NT2/D1 (cell line): ENCODE measurements around the gene CEMIP.

ENCODE experiments used
- SUZ12 ChIP-seq: IDR thresholded peaks from 2 replicates; pipeline ENCODE4 v1.6.1; 2011; ENCODE audit not compliant: insufficient read length, insufficient read depth; ENCODE audit errors: extremely low read depth
- YY1 ChIP-seq: IDR thresholded peaks from 2 replicates; pipeline ENCODE4 v1.6.1; 2011; ENCODE audit not compliant: insufficient read length, insufficient read depth
- ZNF274 ChIP-seq: IDR thresholded peaks from 2 replicates; pipeline ENCODE4 v1.6.1; 2011; ENCODE audit warnings: mild to moderate bottlenecking, low read depth, low read length

DNA sequence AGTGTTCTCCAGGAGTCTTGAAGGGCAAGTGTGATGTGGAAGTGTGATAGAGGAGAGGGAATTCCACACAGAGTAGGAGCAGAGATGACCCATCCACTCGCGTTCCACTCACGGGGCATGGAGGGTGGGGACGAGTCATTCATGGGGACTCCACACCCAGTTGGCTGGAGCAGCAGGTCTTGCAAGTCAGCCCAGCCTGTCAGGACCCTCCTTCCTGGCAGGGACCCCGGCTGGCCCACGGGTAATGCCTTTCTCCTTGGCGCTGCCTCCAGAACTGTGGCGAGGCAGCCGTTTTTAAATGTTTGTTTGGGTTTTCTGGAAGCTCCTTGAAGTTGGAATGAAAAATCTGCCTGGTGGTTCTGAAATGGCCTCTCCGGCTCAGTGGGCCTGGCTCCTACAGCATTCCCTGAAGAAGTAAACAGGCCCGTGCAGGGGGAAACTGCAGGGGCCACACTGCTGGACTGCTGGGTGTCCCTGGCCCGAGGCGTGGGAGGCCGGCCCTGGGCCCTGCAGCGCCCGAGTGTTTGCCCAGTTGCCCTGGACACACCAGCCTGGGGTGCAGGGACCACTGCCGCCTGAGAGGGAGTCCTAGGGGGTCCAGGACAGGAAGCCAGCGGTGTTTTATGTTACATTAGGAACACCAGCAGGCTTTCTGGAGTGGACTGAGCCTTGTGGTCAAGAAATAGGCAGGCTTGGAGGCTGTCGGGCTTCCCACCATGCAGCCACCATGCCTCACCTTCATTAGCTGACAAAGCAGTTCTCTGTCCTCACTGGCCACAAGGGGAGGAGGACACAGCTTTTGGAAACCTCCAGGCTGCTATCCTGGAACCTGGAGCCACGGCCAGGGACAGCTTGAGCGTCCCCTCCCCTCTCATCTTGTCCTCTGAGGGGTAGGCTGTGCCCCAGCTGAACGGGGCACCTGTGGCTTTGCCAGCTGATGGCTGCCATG is 61.3 kb downstream of the CEMIP start:
- TF ChIP-seq ZNF274: no peak
- no peak for TF ChIP-seq YY1
- no peak for TF ChIP-seq SUZ12
